Measurements from ENCODE around the gene PRKAG3. TPM values are rescaled to one million over a fixed set of nuclear protein-coding genes. Genes with fewer than 3 reads are reported as not detected.
A peak's percentile ranks its signal among the peaks of the same experiment; 100 is the strongest.

The PRKAG3 gene
- total and polyA plus RNA-seq, 4 donors: 0.01 TPM; not detected in 3

DNA sequence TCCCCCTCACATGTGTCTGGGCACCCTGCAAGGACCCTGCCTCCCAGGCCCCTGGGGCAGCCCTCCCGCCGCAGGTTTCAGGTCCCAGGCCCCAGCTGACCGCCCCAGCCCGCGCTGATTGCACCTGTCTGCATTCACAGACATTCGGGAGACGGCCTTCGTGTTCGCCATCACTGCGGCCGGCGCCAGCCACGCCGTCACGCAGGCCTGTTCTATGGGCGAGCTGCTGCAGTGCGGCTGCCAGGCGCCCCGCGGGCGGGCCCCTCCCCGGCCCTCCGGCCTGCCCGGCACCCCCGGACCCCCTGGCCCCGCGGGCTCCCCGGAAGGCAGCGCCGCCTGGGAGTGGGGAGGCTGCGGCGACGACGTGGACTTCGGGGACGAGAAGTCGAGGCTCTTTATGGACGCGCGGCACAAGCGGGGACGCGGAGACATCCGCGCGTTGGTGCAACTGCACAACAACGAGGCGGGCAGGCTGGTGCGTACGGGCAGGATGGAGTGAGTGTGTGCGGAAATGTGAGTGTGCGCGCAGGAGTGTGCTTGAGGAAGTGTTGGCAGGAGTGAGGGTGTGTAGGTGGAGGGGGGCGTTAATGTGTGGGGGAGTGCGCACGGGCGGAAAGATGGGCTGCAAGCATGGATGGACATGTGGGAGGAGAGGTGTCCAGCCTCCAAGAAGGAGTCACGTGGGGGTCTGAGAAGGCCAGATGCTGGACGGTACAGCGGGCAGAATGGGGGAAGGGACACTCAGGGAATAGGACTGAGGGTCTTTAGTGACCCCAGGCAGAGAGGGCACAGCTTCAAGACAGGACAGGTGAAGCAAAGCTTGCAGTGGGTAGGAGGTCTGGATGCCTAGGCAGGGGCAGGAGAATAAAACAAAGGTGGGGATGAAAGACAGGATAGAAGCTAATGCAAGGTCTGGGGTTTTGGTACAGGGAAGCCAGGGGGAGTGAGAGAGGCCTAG, 40.0 kb upstream of the PRKAG3 start:
- Histone ChIP-seq H3K4me1 (ENCODE audit: control insufficient read depth in 5 of 5, insufficient read depth in 5 of 5, low read length in 5 of 5) (peaks cover 0 to 14% (median 5%) of the 10 kb centered on the region in 5 donors), H3K9ac (ENCODE audit: insufficient read depth in 1 of 2, low read length in 2 of 2) (no peak overlapping the region), H3K27ac (ENCODE audit: low read depth in 1 of 2, low read length in 1 of 2) (no peak overlapping the region), H3K4me3 (no peak overlapping the region), H3K27me3 (ENCODE audit: control insufficient read depth in 3 of 3, insufficient read depth in 3 of 3, low read length in 2 of 3) (peaks cover 13 to 92% (median 72%) of the 10 kb centered on the region in 3 donors), H3K9me3 (ENCODE audit: control insufficient read depth in 4 of 4, insufficient read depth in 3 of 4, low read length in 3 of 4) (peaks cover 0 to 4% (median 0%) of the 10 kb centered on the region in 4 donors), H3K36me3 (ENCODE audit: control insufficient read depth in 4 of 4, insufficient read depth in 4 of 4, low read length in 4 of 4) (no peaks in the 10 kb centered on the region)
- no peak for DNase-seq
- 2 to 3% methylated on average over 59 to 60 of the region's 60 CpGs for WGBS, 2 donors
- no peak for ATAC-seq (ENCODE audit: insufficient read depth, low FRiP score)
- TF ChIP-seq, protein P1, sequence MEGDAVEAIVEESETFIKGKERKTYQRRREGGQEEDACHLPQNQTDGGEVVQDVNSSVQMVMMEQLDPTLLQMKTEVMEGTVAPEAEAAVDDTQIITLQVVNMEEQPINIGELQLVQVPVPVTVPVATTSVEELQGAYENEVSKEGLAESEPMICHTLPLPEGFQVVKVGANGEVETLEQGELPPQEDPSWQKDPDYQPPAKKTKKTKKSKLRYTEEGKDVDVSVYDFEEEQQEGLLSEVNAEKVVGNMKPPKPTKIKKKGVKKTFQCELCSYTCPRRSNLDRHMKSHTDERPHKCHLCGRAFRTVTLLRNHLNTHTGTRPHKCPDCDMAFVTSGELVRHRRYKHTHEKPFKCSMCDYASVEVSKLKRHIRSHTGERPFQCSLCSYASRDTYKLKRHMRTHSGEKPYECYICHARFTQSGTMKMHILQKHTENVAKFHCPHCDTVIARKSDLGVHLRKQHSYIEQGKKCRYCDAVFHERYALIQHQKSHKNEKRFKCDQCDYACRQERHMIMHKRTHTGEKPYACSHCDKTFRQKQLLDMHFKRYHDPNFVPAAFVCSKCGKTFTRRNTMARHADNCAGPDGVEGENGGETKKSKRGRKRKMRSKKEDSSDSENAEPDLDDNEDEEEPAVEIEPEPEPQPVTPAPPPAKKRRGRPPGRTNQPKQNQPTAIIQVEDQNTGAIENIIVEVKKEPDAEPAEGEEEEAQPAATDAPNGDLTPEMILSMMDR (IDR thresholded peaks at IDR 0.05; ENCODE audit: control extremely low read depth, extremely low read depth): no peak

DNA sequence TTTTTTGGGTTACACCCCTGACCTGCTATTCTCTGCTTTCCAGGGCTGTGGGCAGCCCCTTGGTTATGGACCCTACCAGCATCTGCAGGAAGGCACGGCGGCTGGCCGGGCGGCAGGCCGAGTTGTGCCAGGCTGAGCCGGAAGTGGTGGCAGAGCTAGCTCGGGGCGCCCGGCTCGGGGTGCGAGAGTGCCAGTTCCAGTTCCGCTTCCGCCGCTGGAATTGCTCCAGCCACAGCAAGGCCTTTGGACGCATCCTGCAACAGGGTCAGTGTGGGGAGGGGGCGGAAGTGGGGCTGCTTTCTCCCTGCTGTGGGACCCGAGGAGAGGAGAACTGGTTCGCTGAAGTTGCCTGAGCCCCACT, 39.4 kb upstream of the PRKAG3 start:
- Histone ChIP-seq H3K4me1 (ENCODE audit: control insufficient read depth in 5 of 5, insufficient read depth in 5 of 5, low read length in 5 of 5) (peaks cover 0 to 14% (median 5%) of the 10 kb centered on the region in 5 donors), H3K27ac (ENCODE audit: low read depth in 1 of 2, low read length in 1 of 2) (no peak overlapping the region), H3K36me3 (ENCODE audit: control insufficient read depth in 4 of 4, insufficient read depth in 4 of 4, low read length in 4 of 4) (no peaks in the 10 kb centered on the region), H3K4me3 (no peak overlapping the region), H3K9ac (ENCODE audit: insufficient read depth in 1 of 2, low read length in 2 of 2) (no peak overlapping the region), H3K9me3 (ENCODE audit: control insufficient read depth in 4 of 4, insufficient read depth in 3 of 4, low read length in 3 of 4) (peaks cover 0 to 4% (median 0%) of the 10 kb centered on the region in 4 donors), H3K27me3 (ENCODE audit: control insufficient read depth in 3 of 3, insufficient read depth in 3 of 3, low read length in 2 of 3) (peaks cover 10 to 92% (median 72%) of the 10 kb centered on the region in 3 donors)
- TF ChIP-seq, protein P1 (IDR thresholded peaks at IDR 0.05; ENCODE audit: control extremely low read depth, extremely low read depth): no peak
- DNase-seq: no peak
- WGBS, 2 donors: 4 to 5% methylated on average over 15 to 18 of the region's 18 CpGs
- ATAC-seq (ENCODE audit: insufficient read depth, low FRiP score): no peak

DNA sequence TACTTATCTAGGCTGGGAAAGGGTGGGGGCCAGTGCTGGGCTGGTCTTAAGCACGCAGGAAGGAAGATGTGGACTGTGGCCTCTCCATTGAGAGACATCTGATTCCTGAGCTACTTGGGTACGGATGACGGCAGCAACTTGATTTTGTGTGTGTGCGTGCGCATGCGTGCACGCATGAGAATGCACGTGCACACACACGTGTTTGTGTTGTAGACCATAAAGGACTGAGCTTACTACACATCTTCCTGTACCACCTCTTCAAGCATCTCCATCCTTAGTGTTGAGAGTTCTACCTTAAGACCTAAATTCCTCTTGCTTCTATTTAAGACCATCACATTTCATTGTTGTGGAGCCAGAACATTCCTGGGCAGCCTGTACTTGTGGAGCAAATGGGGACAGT, 37.5 kb upstream of the PRKAG3 start:
- 83 to 88% methylated on average over 9 of the region's 9 CpGs for WGBS, 2 donors
- peak in 1 of 3 donors; percentile 6 for DNase-seq
- H3K4me3 ChIP-seq: no peak overlapping the region
- peaks cover 0 to 4% (median 0%) of the 10 kb centered on the region in 4 donors for H3K9me3 ChIP-seq (ENCODE audit: control insufficient read depth in 4 of 4, insufficient read depth in 3 of 4, low read length in 3 of 4)
- H3K27ac ChIP-seq (ENCODE audit: low read depth in 1 of 2, low read length in 1 of 2): no peak overlapping the region
- H3K9ac ChIP-seq (ENCODE audit: insufficient read depth in 1 of 2, low read length in 2 of 2): no peak overlapping the region
- TF ChIP-seq, protein P1 (IDR thresholded peaks at IDR 0.05; ENCODE audit: control extremely low read depth, extremely low read depth): no peak
- peaks cover 7 to 75% (median 55%) of the 10 kb centered on the region in 3 donors for H3K27me3 ChIP-seq (ENCODE audit: control insufficient read depth in 3 of 3, insufficient read depth in 3 of 3, low read length in 2 of 3)
- H3K36me3 ChIP-seq (ENCODE audit: control insufficient read depth in 4 of 4, insufficient read depth in 4 of 4, low read length in 4 of 4): no peaks in the 10 kb centered on the region
- H3K4me1 ChIP-seq (ENCODE audit: control insufficient read depth in 5 of 5, insufficient read depth in 5 of 5, low read length in 5 of 5): peaks cover 0 to 14% (median 5%) of the 10 kb centered on the region in 5 donors
- no peak for ATAC-seq (ENCODE audit: insufficient read depth, low FRiP score)
